HepG2 (cell line): ENCODE data around the gene CHMP6. TPM values are rescaled to one million over a fixed set of nuclear protein-coding genes. Genes with fewer than 3 reads are reported as not detected.

Source experiments
- BCL6 ChIP-seq: IDR thresholded peaks from 2 replicates; pipeline ENCODE4 v1.6.1; 2016; ENCODE audit warnings: missing genetic modification reagents, missing compliant biosample characterization
- BRCA1 ChIP-seq: sonication (generic); formaldehyde crosslinking; IDR thresholded peaks from 2 replicates; pipeline ENCODE4 v1.4.0; 2020; ENCODE audit warnings: missing genetic modification reagents
- DNMT1 ChIP-seq: sonication (generic); formaldehyde crosslinking; IDR thresholded peaks from 2 replicates; pipeline ENCODE4 v1.5.1; 2020; ENCODE audit warnings: mild to moderate bottlenecking, missing genetic modification reagents
- HDAC1 ChIP-seq: sonication (generic); formaldehyde crosslinking; IDR thresholded peaks from 2 replicates; pipeline ENCODE4 v1.5.1; 2020; ENCODE audit warnings: mild to moderate bottlenecking, missing genetic modification reagents
- ISX ChIP-seq: sonication (generic); formaldehyde crosslinking; conservative IDR thresholded peaks from 2 replicates; pipeline ENCODE4 v1.5.0; 2020; ENCODE audit warnings: missing genetic modification reagents
- KDM2A ChIP-seq: sonication (generic); formaldehyde crosslinking; IDR thresholded peaks from 2 replicates; pipeline ENCODE4 v1.4.0; 2020; ENCODE audit warnings: low read depth, missing genetic modification reagents, borderline replicate concordance
- MIER3 ChIP-seq: IDR thresholded peaks from 2 replicates; pipeline ENCODE4 v1.6.1; 2016; ENCODE audit warnings: missing compliant biosample characterization, borderline replicate concordance
- MTA3 ChIP-seq: sonication (generic); formaldehyde crosslinking; IDR thresholded peaks from 2 replicates; pipeline ENCODE4 v1.4.0; 2020; ENCODE audit warnings: missing genetic modification reagents
- MYC ChIP-seq: sonication (generic); formaldehyde crosslinking; IDR thresholded peaks from 2 replicates; pipeline ENCODE4 v1.9.0; 2021; ENCODE audit warnings: missing genetic modification reagents, borderline replicate concordance
- MZF1 ChIP-seq: sonication (generic); formaldehyde crosslinking; IDR thresholded peaks from 2 replicates; pipeline ENCODE4 v1.8.1; 2023; ENCODE audit warnings: mild to moderate bottlenecking, missing genetic modification reagents, borderline replicate concordance
- POLR2A ChIP-seq, 2 experiments: IDR thresholded peaks; 2 replicates each; pipeline ENCODE4 v1.6.1; 2011; ENCODE audit warnings: low read depth in 2 of 2, low read length in 2 of 2, mild to moderate bottlenecking in 1 of 2, moderate library complexity in 1 of 2; ENCODE audit not compliant: insufficient read depth in 1 of 2
- POLR2AphosphoS2 ChIP-seq: IDR thresholded peaks from 2 replicates; pipeline ENCODE4 v1.6.1; 2011; ENCODE audit warnings: low read depth, low read length, improper control_type of control experiment
- ZFP36L2 ChIP-seq: sonication (generic); formaldehyde crosslinking; IDR thresholded peaks from 2 replicates; pipeline ENCODE4 v1.4.0; 2020; ENCODE audit warnings: missing genetic modification reagents
- ZNF296 ChIP-seq: sonication (generic); formaldehyde crosslinking; conservative IDR thresholded peaks from 2 replicates; pipeline ENCODE4 v1.5.0; 2020; ENCODE audit warnings: mild to moderate bottlenecking, missing genetic modification reagents
- ZNF367 ChIP-seq: sonication (generic); formaldehyde crosslinking; IDR thresholded peaks from 2 replicates; pipeline ENCODE4 v1.4.0; 2020; ENCODE audit warnings: missing genetic modification reagents, borderline replicate concordance
- ZNF660 ChIP-seq: sonication (generic); formaldehyde crosslinking; IDR thresholded peaks from 2 replicates; pipeline ENCODE4 v1.5.1; 2020; ENCODE audit warnings: mild to moderate bottlenecking, low read depth, missing genetic modification reagents, borderline replicate concordance
- polyA plus RNA-seq, 8 experiments: library from polyadenylated mRNA; depleted of rRNA in 3 of 8; stranded (reverse) in 7 of 8; unstranded in 1 of 8; fragments of >200 nt; fragmentation: Illumina TruSeq in 4 of 8; extraction: Trizol in 4 of 8; gene quantifications; 2 replicates each; pipeline versions ENCODE4 v1.2.1 to v1.2.3, GENCODE V29; 2011 to 2016; ENCODE audit warnings: low read depth in 4 of 8, missing spikeins in 1 of 8, mixed read lengths in 1 of 8; ENCODE audit not compliant: insufficient read depth in 1 of 8
- total RNA-seq, 5 experiments: library from RNA; depleted of rRNA; stranded (reverse); fragments of >200 nt; fragmentation: Illumina TruSeq; extraction: Trizol; gene quantifications; 2 replicates each; pipeline ENCODE4 v1.2.3, GENCODE V29; 2016; ENCODE audit warnings: low read depth in 1 of 5
- TF ChIP-seq, protein P1 (sequence below): sonication (generic); formaldehyde crosslinking; conservative IDR thresholded peaks from 2 replicates; pipeline ENCODE4 v1.8.1; 2023; ENCODE audit warnings: missing genetic modification reagents
- TF ChIP-seq, protein P2 (sequence below): sonication (generic); formaldehyde crosslinking; IDR thresholded peaks from 2 replicates; pipeline ENCODE4 v1.5.1; 2020; ENCODE audit warnings: missing genetic modification reagents, mild to moderate bottlenecking, borderline replicate concordance
- TF ChIP-seq, protein P3 (sequence below), 2 experiments: sonication (generic) in 1 of 2; formaldehyde crosslinking in 1 of 2; IDR thresholded peaks; 2 replicates each; pipeline versions ENCODE4 v1.5.1 to v1.6.1; 2011 to 2020; ENCODE audit warnings: borderline replicate concordance in 1 of 2, low read depth in 1 of 2, low read length in 1 of 2, mild to moderate bottlenecking in 1 of 2, missing genetic modification reagents in 1 of 2, moderate library complexity in 1 of 2
- TF ChIP-seq, protein P4 (sequence below): sonication (generic); formaldehyde crosslinking; IDR thresholded peaks from 2 replicates; pipeline ENCODE4 v1.4.0; 2020; ENCODE audit warnings: mild to moderate bottlenecking, missing genetic modification reagents
- TF ChIP-seq, protein P5 (sequence below): sonication (generic); formaldehyde crosslinking; IDR thresholded peaks from 2 replicates; pipeline ENCODE4 v1.4.0; 2020; ENCODE audit warnings: missing genetic modification reagents

CHMP6 gene
- total and polyA plus RNA-seq, 2 of the 13 experiments (the other 11 are each of a cell fraction or from before 2014, with no cell fraction given), result 11.1 to 24.2 TPM

DNA sequence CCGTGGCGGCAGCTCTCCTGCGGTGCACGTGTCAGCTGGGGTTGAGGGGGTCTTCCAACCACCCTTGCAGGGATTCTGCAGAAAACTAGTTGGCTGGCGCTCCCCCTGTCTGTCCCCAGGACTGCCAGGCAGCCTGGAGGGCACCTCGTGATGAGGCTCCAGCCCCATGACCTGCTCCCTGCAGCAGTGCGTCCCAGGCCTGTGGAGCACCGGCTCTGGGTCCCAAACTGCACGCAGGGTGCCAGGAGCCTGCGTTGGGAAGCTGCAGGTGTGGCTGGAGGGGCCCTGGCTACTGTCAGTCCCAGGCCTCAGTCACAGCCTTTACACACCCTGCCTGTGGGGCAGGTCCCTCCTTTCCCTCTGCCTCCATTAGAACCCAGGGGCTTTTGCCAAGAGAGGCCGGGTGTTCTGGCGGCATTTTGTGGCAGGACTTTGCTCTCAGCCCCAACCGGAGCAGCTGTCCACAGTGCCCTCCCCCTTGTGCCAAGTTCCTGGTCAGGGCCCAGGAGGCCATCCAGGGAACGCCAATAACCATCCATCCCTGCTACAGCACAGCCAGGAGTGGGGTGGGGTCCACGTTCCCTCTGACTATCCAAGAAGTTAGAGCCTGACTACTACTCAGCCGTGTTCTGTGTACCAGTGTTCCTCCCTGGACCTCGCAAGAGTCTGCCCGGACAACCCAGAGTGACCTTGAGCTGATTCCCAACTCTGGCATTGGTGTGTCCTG lies 9.2 kb downstream of the CHMP6 start (continued):
- TF ChIP-seq MZF1, result no peak
- TF ChIP-seq ZNF367 (CRISPR knock-in tag), result no peak
- TF ChIP-seq, protein P1, sequence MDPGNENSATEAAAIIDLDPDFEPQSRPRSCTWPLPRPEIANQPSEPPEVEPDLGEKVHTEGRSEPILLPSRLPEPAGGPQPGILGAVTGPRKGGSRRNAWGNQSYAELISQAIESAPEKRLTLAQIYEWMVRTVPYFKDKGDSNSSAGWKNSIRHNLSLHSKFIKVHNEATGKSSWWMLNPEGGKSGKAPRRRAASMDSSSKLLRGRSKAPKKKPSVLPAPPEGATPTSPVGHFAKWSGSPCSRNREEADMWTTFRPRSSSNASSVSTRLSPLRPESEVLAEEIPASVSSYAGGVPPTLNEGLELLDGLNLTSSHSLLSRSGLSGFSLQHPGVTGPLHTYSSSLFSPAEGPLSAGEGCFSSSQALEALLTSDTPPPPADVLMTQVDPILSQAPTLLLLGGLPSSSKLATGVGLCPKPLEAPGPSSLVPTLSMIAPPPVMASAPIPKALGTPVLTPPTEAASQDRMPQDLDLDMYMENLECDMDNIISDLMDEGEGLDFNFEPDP (CRISPR knock-in tag), result no peak
- TF ChIP-seq, protein P2, sequence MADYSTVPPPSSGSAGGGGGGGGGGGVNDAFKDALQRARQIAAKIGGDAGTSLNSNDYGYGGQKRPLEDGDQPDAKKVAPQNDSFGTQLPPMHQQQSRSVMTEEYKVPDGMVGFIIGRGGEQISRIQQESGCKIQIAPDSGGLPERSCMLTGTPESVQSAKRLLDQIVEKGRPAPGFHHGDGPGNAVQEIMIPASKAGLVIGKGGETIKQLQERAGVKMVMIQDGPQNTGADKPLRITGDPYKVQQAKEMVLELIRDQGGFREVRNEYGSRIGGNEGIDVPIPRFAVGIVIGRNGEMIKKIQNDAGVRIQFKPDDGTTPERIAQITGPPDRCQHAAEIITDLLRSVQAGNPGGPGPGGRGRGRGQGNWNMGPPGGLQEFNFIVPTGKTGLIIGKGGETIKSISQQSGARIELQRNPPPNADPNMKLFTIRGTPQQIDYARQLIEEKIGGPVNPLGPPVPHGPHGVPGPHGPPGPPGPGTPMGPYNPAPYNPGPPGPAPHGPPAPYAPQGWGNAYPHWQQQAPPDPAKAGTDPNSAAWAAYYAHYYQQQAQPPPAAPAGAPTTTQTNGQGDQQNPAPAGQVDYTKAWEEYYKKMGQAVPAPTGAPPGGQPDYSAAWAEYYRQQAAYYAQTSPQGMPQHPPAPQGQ (CRISPR knock-in tag), result no peak
- no peak for TF ChIP-seq DNMT1 (CRISPR knock-in tag)
- TF ChIP-seq, protein P3, sequence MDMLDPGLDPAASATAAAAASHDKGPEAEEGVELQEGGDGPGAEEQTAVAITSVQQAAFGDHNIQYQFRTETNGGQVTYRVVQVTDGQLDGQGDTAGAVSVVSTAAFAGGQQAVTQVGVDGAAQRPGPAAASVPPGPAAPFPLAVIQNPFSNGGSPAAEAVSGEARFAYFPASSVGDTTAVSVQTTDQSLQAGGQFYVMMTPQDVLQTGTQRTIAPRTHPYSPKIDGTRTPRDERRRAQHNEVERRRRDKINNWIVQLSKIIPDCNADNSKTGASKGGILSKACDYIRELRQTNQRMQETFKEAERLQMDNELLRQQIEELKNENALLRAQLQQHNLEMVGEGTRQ (IDR thresholded peaks at IDR 0.05; ENCODE audit: low read depth, low read length), result no peak
- TF ChIP-seq, protein P3 (CRISPR knock-in tag; IDR thresholded peaks at IDR 0.05; ENCODE audit: borderline replicate concordance), result no peak
- 0 out of 2 replicates have a peak, but pooled peaks have one; percentile 27 for TF ChIP-seq ZNF296
- no peak for TF ChIP-seq MTA3 (CRISPR knock-in tag)
- TF ChIP-seq BRCA1 (CRISPR knock-in tag), result no peak
- no peak for TF ChIP-seq HDAC1 (CRISPR knock-in tag)
- no peak for TF ChIP-seq ISX (CRISPR knock-in tag)
- TF ChIP-seq BCL6, result no peak
- TF ChIP-seq POLR2A (IDR thresholded peaks at IDR 0.05; ENCODE audit: insufficient read depth in 1 of 2, low read depth in 2 of 2, low read length in 2 of 2), result peak in 1 of 2 experiments; percentile 25; a peak in 2 of 4 replicates
- no peak for TF ChIP-seq MYC (CRISPR knock-in tag)
- TF ChIP-seq KDM2A (CRISPR knock-in tag), result peak; percentile 26; the same call in 1 of the 2 replicates
- no peak for TF ChIP-seq POLR2AphosphoS2
- no peak for TF ChIP-seq ZNF660
- no peak for TF ChIP-seq MIER3
- TF ChIP-seq, protein P4, sequence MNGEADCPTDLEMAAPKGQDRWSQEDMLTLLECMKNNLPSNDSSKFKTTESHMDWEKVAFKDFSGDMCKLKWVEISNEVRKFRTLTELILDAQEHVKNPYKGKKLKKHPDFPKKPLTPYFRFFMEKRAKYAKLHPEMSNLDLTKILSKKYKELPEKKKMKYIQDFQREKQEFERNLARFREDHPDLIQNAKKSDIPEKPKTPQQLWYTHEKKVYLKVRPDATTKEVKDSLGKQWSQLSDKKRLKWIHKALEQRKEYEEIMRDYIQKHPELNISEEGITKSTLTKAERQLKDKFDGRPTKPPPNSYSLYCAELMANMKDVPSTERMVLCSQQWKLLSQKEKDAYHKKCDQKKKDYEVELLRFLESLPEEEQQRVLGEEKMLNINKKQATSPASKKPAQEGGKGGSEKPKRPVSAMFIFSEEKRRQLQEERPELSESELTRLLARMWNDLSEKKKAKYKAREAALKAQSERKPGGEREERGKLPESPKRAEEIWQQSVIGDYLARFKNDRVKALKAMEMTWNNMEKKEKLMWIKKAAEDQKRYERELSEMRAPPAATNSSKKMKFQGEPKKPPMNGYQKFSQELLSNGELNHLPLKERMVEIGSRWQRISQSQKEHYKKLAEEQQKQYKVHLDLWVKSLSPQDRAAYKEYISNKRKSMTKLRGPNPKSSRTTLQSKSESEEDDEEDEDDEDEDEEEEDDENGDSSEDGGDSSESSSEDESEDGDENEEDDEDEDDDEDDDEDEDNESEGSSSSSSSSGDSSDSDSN, result peak; percentile 50
- TF ChIP-seq, protein P5, sequence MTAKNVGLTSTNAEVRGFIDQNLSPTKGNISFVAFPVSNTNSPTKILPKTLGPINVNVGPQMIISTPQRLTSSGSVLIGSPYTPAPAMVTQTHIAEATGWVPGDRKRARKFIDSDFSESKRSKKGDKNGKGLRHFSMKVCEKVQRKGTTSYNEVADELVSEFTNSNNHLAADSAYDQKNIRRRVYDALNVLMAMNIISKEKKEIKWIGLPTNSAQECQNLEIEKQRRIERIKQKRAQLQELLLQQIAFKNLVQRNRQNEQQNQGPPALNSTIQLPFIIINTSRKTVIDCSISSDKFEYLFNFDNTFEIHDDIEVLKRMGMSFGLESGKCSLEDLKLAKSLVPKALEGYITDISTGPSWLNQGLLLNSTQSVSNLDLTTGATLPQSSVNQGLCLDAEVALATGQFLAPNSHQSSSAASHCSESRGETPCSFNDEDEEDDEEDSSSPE, result no peak
- TF ChIP-seq ZFP36L2 (CRISPR knock-in tag), result no peak
